Mucosa of rectum (tissue), 2 donors: ENCODE results near the gene MAP2K2.
A peak's percentile ranks its signal among the peaks of the same experiment; 100 is the strongest.

Experiments used
- H3K27ac ChIP-seq, 2 donors: one replicate each; pipeline ENCODE4 v1.7.0; 2013; ENCODE audit warnings: inconsistent platforms in 2 of 2, low read depth in 2 of 2, low read length in 2 of 2
- H3K27me3 ChIP-seq, 2 donors: one replicate each; pipeline ENCODE4 v1.7.0; 2013; ENCODE audit warnings: low read length in 2 of 2; ENCODE audit not compliant: control insufficient read depth in 2 of 2, insufficient read depth in 2 of 2
- H3K36me3 ChIP-seq, 2 donors: one replicate each; pipeline ENCODE4 v1.7.0; 2013; ENCODE audit warnings: low read length in 2 of 2; ENCODE audit not compliant: control insufficient read depth in 2 of 2, insufficient read depth in 2 of 2
- H3K4me1 ChIP-seq, 2 donors: one replicate each; pipeline ENCODE4 v1.7.0; 2013; ENCODE audit warnings: low read length in 2 of 2, mild to moderate bottlenecking in 1 of 2; ENCODE audit not compliant: control insufficient read depth in 2 of 2, insufficient read depth in 2 of 2
- H3K4me3 ChIP-seq, 2 donors: one replicate each; pipeline ENCODE4 v1.7.0; 2013; ENCODE audit warnings: low read length in 2 of 2
- H3K9ac ChIP-seq, 2 donors: one replicate each; pipeline ENCODE4 v1.7.0; 2013; ENCODE audit warnings: low read length in 2 of 2, low read depth in 1 of 2, mild to moderate bottlenecking in 1 of 2
- H3K9me3 ChIP-seq, 2 donors: one replicate each; pipeline ENCODE4 v1.7.0; 2013; ENCODE audit warnings: low read length in 2 of 2; ENCODE audit not compliant: control insufficient read depth in 2 of 2
- donor health status: healthy.
- donor health status: Normal muscosa, but diverticular disease.

MAP2K2 gene

GRCh38 chr19:4090356-4091220, 33.3 kb downstream of the MAP2K2 start:
- Histone ChIP-seq H3K27ac (no peak overlapping the region), H3K36me3 (peaks cover 7 to 18% of the 10 kb centered on the region in 2 donors)

GRCh38 chr19:4089946-4090345, 34.0 kb downstream of the MAP2K2 start:
- Histone ChIP-seq H3K4me1 (peaks cover 19% of the 10 kb centered on the region in 2 donors), H3K27ac (peak overlapping the region in 1 of 2 donors; percentile 65), H3K36me3 (peaks cover 7 to 16% of the 10 kb centered on the region in 2 donors), H3K4me3 (no peak overlapping the region), H3K9ac (peak overlapping the region in 1 of 2 donors; percentile 26), H3K27me3 (no peaks in the 10 kb centered on the region), H3K9me3 (no peaks in the 10 kb centered on the region)

More at GRCh38 chr19:4090356-4091220, 33.3 kb downstream of the MAP2K2 start:
- Histone ChIP-seq H3K4me1 (peaks cover 24% of the 10 kb centered on the region in 2 donors), H3K9me3 (no peaks in the 10 kb centered on the region), H3K9ac (no peak overlapping the region), H3K27me3 (no peaks in the 10 kb centered on the region), H3K4me3 (no peak overlapping the region)

GRCh38 chr19:4089400-4089908, 34.5 kb downstream of the MAP2K2 start:
- Histone ChIP-seq H3K4me1 (peaks cover 14 to 15% of the 10 kb centered on the region in 2 donors), H3K27ac (peak overlapping the region; percentile 55 to 65), H3K9ac (peak overlapping the region in 1 of 2 donors; percentile 26), H3K27me3 (no peaks in the 10 kb centered on the region), H3K36me3 (peaks cover 7 to 16% of the 10 kb centered on the region in 2 donors), H3K4me3 (peak overlapping the region; percentile 20 to 23), H3K9me3 (no peaks in the 10 kb centered on the region)

GRCh38 chr19:4088975-4089374, 34.9 kb downstream of the MAP2K2 start:
- Histone ChIP-seq H3K4me1 (peaks cover 16 to 18% of the 10 kb centered on the region in 2 donors), H3K36me3 (peaks cover 7 to 16% of the 10 kb centered on the region in 2 donors), H3K9me3 (no peaks in the 10 kb centered on the region), H3K27ac (peak overlapping the region; percentile 55 to 65), H3K9ac (no peak overlapping the region), H3K4me3 (peak overlapping the region in 1 of 2 donors; percentile 20), H3K27me3 (no peaks in the 10 kb centered on the region)

- Histone ChIP-seq H3K9me3 (no peaks in the 10 kb centered on the region), H3K9ac (no peak overlapping the region), H3K4me3 (no peak overlapping the region), H3K27me3 (no peaks in the 10 kb centered on the region), H3K27ac (no peak overlapping the region), H3K36me3 (peaks cover 5 to 16% of the 10 kb centered on the region in 2 donors), H3K4me1 (peaks cover 20 to 25% of the 10 kb centered on the region in 2 donors)
These were observed 35.9 kb downstream of the MAP2K2 start for GRCh38 chr19:4087787-4088679.

GRCh38 chr19:4086411-4086867, 37.5 kb downstream of the MAP2K2 start:
- Histone ChIP-seq H3K27me3 (no peaks in the 10 kb centered on the region), H3K4me3 (peak overlapping the region in 1 of 2 donors; percentile 11), H3K36me3 (peaks cover 5 to 13% of the 10 kb centered on the region in 2 donors), H3K9me3 (no peaks in the 10 kb centered on the region), H3K27ac (peak overlapping the region; percentile 86 to 90), H3K4me1 (peaks cover 20 to 25% of the 10 kb centered on the region in 2 donors), H3K9ac (peak overlapping the region in 1 of 2 donors; percentile 48)

GRCh38 chr19:4084547-4084877, 39.4 kb downstream of the MAP2K2 start:
- Histone ChIP-seq H3K27me3 (no peaks in the 10 kb centered on the region), H3K4me1 (peaks cover 20 to 29% of the 10 kb centered on the region in 2 donors), H3K27ac (peak overlapping the region; percentile 77 to 78), H3K9ac (peak overlapping the region; percentile 68 to 74), H3K9me3 (no peaks in the 10 kb centered on the region), H3K36me3 (peaks cover under 1 to 2% of the 10 kb centered on the region in 2 donors), H3K4me3 (peak overlapping the region; percentile 26 to 37)

- Histone ChIP-seq H3K4me1 (peaks cover 23 to 32% of the 10 kb centered on the region in 2 donors), H3K9me3 (no peaks in the 10 kb centered on the region), H3K27me3 (no peaks in the 10 kb centered on the region), H3K27ac (peak overlapping the region; percentile 77 to 78), H3K9ac (peak overlapping the region; percentile 68 to 74), H3K36me3 (no peaks in the 10 kb centered on the region), H3K4me3 (peak overlapping the region; percentile 26 to 37)
These were observed 40.0 kb downstream of the MAP2K2 start for GRCh38 chr19:4083677-4084546.

GRCh38 chr19:4082172-4082571, 41.8 kb downstream of the MAP2K2 start:
- H3K4me1 ChIP-seq = peaks cover 25 to 43% of the 10 kb centered on the region in 2 donors
- H3K9ac ChIP-seq = no peak overlapping the region
- no peaks in the 10 kb centered on the region for H3K36me3 ChIP-seq
- peak overlapping the region in 1 of 2 donors; percentile 52 for H3K27ac ChIP-seq
- H3K27me3 ChIP-seq = no peaks in the 10 kb centered on the region
- H3K9me3 ChIP-seq = no peaks in the 10 kb centered on the region
- no peak overlapping the region for H3K4me3 ChIP-seq
